VCaP (cell line): ENCODE results near the gene RBL2.

ENCODE experiments used
- H3K27ac ChIP-seq: fragments of 450-650 bp; 2 replicates; pipeline ENCODE4 v1.5.1; 2017
- TF ChIP-seq, protein P1 (sequence below): fragments of 450-650 bp; conservative IDR thresholded peaks from 2 replicates; pipeline ENCODE4 v1.5.1; 2017; ENCODE audit warnings: mild to moderate bottlenecking, moderate library complexity

The RBL2 gene

GRCh38 chr16:53484542-53484941 is 50.3 kb downstream of the RBL2 start:
- TF ChIP-seq, protein P1, sequence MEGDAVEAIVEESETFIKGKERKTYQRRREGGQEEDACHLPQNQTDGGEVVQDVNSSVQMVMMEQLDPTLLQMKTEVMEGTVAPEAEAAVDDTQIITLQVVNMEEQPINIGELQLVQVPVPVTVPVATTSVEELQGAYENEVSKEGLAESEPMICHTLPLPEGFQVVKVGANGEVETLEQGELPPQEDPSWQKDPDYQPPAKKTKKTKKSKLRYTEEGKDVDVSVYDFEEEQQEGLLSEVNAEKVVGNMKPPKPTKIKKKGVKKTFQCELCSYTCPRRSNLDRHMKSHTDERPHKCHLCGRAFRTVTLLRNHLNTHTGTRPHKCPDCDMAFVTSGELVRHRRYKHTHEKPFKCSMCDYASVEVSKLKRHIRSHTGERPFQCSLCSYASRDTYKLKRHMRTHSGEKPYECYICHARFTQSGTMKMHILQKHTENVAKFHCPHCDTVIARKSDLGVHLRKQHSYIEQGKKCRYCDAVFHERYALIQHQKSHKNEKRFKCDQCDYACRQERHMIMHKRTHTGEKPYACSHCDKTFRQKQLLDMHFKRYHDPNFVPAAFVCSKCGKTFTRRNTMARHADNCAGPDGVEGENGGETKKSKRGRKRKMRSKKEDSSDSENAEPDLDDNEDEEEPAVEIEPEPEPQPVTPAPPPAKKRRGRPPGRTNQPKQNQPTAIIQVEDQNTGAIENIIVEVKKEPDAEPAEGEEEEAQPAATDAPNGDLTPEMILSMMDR, result no peak
- no peak overlapping the region for H3K27ac ChIP-seq

DNA sequence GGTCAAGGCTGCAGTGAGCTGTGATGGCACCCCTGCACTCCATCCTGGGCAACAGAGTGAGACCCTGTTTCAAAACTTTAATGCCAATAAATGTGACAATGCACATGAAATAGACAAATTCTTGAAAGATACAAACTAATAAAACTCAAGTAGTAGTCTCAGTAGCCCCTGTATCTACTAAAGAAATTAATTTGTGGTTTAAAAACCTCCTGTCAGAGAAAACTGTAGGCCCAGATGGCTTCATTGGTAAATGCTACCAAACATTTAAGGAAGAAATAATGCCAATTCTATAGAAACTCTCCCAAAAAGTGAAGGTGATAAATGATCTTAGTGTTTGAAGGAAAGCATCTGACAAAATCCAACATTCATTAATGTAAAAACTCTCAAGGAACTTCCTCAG is 52.0 kb downstream of the RBL2 start:
- no peak overlapping the region for H3K27ac ChIP-seq
- TF ChIP-seq, protein P1, result no peak

DNA sequence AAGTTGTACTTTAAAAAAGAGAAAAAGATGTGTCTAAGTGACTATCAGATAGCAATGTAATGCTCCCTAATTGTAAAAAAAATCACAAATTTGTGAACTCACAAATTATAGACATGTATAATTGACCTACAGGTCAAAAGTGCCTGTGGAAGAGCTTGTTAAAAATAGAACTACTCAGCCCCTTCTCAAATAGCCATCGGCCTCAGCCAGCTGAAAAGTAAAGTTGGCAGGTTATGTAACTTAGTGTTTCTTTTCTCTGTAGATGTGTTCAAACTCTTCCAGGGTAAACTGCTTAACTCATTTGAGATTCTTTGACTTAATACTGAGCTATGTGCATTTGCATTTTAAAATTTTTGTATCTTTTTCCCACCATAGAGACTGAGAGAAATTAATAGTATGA is 55.5 kb downstream of the RBL2 start:
- TF ChIP-seq, protein P1, result no peak
- H3K27ac ChIP-seq, result no peak overlapping the region

DNA sequence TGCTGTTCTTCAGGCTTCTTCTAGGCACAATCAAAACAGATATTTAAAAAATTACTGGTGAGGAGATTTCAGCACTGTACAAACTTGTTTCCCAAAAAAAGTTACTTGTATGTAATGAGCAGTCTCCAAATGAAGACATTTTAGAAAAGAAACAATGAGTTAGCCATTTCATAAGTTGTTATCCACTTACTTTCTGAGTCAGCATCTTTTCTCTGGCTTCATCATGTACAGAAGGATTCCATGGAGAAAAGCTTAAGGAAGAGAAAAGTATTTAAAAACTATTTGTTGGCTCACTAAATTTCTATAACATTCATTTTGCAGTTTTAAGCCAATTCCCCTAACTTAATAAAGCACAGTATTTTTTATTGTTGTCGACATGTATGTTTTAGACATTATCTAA is 58.2 kb downstream of the RBL2 start:
- H3K27ac ChIP-seq, result no peak overlapping the region
- TF ChIP-seq, protein P1, result no peak

DNA sequence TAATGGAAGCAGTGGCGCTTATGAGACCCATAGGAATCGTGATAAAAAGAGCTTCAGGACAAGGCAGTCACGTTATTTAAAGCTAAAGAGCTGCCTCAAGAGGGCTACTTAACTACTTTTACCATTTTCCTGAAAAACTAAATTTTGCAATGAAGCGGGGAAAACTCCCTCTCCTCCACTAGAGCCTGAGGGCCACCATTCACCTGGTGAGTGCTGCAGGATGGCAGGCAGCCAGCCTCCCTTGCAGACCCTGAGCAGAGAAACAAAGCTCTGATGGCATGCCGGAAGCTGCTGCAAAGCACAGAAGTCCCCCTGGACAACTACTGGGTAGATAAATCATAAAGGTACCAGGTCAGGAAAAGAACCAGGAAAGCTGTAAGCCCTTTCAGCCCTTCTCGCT is 60.4 kb downstream of the RBL2 start:
- TF ChIP-seq, protein P1, result no peak
- no peak overlapping the region for H3K27ac ChIP-seq

DNA sequence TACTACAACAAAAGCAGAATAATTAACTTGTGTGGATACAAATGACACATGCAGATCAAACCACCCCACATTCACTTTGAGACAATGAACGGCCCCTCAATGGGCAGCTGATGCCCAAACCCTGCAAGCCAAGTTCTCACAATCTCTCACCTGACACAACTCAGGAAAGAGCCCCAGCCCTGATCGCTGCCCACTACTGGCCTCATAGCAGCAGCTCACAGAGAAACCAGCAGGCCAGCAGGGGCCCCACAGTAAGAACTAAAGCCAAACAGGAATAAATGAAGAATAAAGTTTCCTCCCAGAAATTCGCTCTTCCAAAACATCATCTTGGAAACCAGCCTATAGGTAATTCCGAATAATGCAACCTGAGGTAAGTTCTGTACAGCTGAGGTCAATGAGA is 61.1 kb downstream of the RBL2 start:
- H3K27ac ChIP-seq, result no peak overlapping the region
- TF ChIP-seq, protein P1, result no peak; the same call in 1 of the 2 replicates

DNA sequence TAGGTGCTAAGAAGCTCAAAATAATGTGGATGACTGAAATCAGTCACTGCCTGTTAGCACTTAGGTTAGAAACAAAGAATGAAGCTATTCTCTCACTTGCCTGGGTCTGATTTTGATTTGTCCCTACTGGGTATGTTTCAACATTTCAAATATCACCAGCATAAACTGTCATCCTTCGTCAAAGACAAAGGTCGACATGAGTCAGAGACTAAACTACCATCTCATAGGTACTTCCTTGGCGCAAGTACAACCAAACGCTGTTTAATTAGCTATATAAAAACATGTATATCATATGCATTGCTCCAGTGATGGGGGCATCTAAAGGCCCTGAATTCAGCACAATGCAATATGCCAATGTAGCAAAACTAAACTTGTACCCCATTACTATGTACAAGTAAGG is 64.7 kb downstream of the RBL2 start:
- no peak overlapping the region for H3K27ac ChIP-seq
- TF ChIP-seq, protein P1, result no peak
